Amniotic stem cell (primary cell): ENCODE measurements around the gene PCSK1N.
"Not testable (repeated sequence)": the region's sequence is repeated elsewhere in the genome, so short reads cannot be mapped to it uniquely, and the experiment has no call there.

Source experiments
- DNase-seq: peaks from one replicate; lab custom pipeline; 2025; lab: John Stamatoyannopoulos, UW

PCSK1N gene

DNA sequence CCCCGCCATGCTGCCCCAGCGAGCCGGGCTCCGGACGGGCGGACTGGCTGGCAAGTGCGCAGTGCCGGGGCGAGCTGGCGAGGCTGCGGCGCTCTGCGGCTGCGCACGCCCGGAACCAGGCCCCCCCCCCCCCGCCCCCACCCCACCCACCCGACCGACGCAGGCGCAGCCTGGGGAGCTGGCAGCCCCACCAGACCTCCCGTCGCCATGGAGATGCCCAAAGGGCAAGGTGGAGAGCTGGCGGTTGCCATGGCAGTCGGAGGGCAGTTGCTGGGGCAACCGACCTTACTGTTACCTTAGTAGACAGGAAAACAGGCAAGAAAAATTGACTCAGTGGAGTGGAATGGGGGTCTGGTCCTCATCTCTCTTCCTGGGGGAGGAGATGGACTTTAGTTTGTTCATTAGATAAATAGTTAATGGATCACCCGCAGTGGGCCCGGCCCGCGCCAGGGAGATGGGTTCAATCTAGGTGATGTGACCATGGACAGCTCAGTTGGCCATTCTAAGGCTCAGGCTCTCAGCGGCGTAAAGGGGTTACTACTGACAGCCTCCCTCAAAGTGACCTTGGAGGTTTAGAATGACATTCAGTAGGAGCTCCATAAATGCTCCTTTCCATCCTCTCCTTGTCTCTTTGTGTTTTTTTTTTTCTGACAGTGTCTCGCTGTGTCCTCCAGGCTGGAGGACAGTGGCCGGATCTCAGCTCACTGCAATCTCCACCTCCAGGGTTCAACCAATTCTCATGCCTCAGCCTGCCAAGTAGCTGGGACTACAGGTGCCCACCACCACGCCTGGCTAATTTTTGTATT lies at the start of gene PCSK1N:
TSS of gene PCSK1N (minus strand) at position 87 of the 806 bp plus-strand sequence. CDS start at position 9, 78 bp downstream.
- no peak for DNase-seq

DNA sequence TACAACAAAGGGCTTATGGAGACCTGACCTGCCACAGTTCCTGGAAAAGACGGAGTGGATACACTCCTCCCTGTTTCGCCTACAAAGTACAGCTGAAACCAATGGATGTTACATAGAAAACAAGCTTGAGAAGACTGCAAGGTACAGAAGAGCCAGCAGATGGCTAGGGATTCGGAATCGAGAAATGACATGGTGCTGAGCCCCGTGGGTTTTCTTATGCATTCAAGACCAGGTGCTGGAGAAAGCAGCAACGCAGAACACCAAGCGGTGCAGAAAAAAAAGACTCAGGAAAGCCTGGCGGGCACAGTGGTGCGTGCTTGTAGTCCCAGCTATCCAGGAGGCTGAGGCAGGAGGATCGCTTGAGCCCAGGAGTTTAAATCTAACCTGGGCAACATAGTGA lies 48.3 kb upstream of the PCSK1N start:
- no peak for DNase-seq

GRCh38 chrX:48876944-48877343 lies 41.5 kb upstream of the PCSK1N start:
- not testable (repeated sequence) for DNase-seq

DNA sequence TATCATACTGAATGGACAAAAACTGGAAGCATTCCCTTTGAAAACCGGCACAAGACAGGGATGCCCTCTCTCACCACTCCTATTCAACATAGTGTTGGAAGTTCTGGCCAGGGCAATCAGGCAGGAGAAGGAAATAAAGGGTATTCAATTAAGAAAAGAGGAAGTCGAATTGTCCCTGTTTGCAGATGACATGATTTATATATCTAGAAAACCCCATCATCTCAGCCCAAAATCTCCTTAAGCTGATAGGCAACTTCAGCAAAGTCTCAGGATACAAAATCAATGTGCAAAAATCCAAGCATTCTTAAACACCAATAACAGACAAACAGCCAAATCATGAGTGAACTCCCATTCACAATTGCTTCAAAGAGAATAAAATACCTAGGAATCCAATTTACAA lies 36.6 kb upstream of the PCSK1N start:
- not testable (repeated sequence) for DNase-seq

GRCh38 chrX:48864210-48864609 lies 28.8 kb upstream of the PCSK1N start:
- no peak for DNase-seq

GRCh38 chrX:48854898-48855297 lies 19.5 kb upstream of the PCSK1N start:
- no peak for DNase-seq

DNA sequence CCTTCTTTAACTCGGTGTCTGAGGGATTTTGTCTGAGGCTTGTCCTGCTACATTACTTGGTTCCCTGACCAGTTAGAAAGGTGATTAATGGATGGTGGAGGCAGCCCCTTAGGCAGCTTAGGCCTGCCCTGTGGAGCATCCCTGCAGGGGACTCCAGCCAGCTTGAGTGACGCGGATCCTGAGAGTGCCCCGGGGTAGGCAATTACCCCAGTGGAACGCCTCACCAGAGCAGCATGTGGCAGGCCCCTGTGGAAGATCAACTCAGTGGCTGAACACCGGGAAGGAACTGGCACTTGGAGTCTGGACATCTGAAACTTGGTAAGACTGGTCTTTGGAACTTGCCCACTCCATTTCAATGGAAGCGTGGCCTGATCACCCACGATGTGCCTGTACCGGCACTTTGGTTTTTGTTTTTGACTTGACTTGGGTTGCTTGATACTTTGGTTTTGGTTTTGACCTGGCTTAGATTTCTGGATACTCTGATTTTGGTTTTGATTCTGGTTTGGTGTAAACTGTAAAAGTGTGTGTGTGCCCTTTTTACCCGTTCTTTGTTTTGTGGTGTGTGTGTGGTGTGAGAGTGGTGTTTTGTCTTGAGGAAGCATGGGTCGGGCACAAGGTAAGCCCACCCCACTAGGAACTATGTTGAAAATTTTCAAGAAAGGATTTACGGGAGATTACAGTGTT lies 18.9 kb upstream of the PCSK1N start:
- not testable (repeated sequence) for DNase-seq

GRCh38 chrX:48853494-48853893 lies 18.1 kb upstream of the PCSK1N start:
- not testable (repeated sequence) for DNase-seq

GRCh38 chrX:48852857-48853256 lies 17.4 kb upstream of the PCSK1N start:
- no peak for DNase-seq

- DNase-seq = no peak
These were observed 13.4 kb upstream of the PCSK1N start for GRCh38 chrX:48848847-48849246.

- DNase-seq = no peak
These were observed 4.3 kb upstream of the PCSK1N start for GRCh38 chrX:48839686-48840085.

- no peak for DNase-seq
These were observed 1.1 kb downstream of the PCSK1N start for GRCh38 chrX:48834383-48834709.

GRCh38 chrX:48833542-48834138 lies 1.8 kb downstream of the PCSK1N start:
- no peak for DNase-seq

DNA sequence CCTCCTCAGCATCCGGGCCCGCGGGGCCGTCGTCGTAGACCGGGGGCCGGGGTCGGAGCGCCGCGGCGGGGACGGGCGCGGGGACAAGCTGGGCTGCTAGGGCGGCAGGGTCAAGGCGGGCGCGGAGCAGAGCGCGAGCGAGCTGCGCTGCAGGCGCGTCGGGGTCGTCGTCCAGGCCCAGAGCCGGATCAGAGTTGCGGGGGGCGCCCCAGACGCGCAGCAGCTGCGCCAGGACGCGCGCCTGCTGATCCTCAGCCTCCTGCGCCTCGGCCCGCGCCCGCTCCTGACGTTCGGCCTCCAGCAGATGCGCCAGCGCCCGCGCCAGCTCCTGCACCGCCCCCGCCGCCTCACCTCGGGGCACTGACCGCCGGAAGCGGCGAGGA lies 3.5 kb downstream of the PCSK1N start:
- no peak for DNase-seq

- DNase-seq = no peak
These were observed 4.1 kb downstream of the PCSK1N start for GRCh38 chrX:48831136-48831908.

DNA sequence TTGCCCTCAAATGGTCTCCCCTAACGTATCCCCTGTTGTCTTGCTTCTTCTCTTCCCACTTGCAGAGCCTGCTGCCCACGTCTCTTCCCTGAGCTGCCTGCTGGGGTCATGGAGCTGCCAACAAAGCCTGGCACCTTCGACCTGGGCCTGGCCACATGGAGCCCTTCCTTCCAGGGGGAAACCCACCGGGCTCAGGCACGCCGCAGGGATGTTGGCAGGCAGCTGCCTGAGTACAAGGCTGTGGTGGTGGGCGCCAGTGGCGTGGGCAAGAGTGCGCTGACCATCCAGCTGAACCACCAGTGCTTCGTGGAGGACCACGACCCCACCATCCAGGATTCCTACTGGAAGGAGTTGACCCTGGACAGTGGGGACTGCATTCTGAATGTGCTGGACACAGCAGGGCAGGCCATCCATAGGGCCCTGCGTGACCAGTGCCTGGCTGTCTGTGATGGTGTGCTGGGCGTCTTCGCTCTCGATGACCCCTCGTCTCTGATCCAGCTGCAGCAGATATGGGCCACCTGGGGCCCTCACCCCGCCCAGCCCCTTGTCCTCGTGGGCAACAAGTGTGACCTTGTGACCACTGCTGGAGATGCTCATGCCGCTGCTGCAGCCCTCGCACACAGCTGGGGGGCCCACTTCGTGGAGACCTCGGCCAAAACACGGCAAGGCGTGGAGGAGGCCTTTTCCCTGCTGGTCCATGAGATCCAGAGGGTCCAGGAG lies 6.2 kb downstream of the PCSK1N start:
- DNase-seq = no peak

DNA sequence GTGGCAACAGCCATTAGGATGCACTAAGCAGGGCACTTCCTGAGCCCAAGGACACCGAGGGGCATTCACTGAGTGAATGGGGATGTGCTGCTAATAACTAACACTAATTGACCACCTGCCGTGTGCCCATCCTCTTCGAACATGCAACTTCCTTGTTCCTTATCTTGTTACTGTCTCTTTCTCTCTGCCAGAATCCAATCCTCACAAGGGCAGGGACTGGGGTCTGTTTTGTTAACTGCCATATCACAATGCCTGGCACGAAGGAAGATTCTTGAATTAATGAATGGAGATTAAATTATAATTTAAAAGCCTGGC lies 7.8 kb downstream of the PCSK1N start:
- DNase-seq = no peak

DNA sequence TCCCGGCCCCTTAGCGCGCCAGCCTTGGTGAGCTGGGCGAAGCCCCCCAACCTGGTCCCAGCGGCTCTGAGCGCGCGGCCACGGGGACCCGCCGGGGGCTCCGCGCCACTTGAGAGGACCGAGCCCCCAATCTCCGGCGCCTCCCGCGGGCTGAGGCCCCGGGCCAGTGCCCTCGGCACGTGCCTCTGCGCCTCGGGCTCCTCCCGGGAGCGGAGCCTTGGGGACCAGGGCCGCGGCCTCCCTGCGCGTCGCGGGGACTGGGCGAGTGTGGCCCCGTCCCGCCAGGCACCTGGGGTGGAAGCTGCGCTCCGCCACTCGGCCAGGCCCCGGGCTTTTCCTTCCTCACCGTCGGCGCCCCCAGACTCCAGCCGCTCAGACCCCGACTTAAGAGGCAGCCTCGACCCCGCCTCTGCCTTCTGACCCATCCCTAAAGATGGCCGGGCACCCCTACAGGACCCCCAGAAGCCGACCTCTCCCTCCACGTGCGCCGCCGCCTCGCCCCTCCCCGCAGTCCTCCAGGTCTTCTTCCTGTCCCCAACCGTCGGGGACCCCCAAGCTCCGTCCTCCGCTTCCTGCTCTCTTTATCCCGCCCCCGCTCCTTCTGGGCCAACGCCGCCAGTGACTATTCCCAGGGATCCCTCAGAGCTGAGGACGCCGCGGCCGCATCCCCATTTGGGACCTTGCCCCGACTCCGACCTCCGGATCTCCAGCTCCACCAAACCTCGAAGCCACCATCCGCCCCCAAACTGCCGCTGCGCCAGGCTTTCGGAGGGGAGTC lies 8.3 kb downstream of the PCSK1N start:
- DNase-seq = no peak

GRCh38 chrX:48826135-48826875 lies 9.1 kb downstream of the PCSK1N start, which contains the start of gene ERAS:
Gene ERAS (plus strand): TSS chrX:48826513. CDS start chrX:48829124, 2,611 bp downstream.
- DNase-seq = no peak

GRCh38 chrX:48824066-48824465 lies 11.3 kb downstream of the PCSK1N start:
- no peak for DNase-seq
